ENCODE results near the gene ZBTB43. TPM values are rescaled to one million over a fixed set of nuclear protein-coding genes. Genes with fewer than 3 reads are reported as not detected.

ZBTB43 gene
- total RNA-seq, 4 donors from 2014 or later: 12.1 to 25.1 (median 13.5) TPM

DNA sequence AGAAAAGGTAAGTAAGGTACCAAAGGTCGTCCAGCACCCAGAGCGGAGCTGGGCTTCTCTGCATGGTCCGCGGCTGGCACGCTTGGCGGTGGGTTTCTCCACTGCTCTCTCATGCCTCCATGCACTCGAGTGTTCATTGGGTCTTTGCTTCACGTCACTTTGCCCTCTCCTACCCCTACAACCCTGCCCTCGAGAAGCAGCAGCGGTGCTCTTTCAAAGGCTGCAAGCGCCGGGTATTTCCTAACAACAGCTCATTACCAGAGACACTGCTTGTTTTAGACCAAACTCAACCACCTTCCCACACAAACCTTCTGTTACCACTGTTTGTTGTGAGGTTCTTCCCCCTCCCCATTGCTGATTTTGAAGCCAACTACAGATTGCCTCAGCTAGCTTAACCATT is 34.1 kb downstream of the ZBTB43 start:
- WGBS, 2 donors: 42 to 59% methylated on average over 12 of the region's 12 CpGs

DNA sequence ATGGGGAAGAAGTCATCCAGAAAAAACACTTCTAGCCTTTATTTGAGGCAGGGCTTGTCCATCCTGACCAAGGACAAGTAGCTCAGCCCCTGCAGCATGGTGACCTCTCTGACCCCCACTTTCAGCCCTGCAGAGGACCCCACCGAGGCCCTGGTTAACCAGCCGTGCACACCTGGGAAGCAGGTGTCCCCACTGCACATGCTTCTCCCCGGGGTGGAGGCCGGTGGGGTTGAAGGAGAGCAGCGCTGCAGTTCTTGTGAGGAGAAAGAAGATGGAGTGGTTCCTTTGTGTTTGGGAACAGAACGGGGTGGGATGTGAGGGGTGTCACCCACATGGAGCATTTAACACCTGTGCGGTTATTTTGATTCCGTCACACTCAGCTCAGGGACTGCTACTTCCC is 34.5 kb downstream of the ZBTB43 start:
- H3K4me3 ChIP-seq (replicated peaks in 1 of 3): no peak overlapping the region
- no peaks in the 10 kb centered on the region for H3K9me3 ChIP-seq
- peaks cover 16 to 27% of the 10 kb centered on the region in 2 donors for H3K4me1 ChIP-seq
- 45 to 56% methylated on average over 8 of the region's 8 CpGs for WGBS, 2 donors
- no peaks in the 10 kb centered on the region for H3K36me3 ChIP-seq
- no peak for DNase-seq
- intact Hi-C loops (cut with DNase I): no loop called here
- TF ChIP-seq, protein P1, sequence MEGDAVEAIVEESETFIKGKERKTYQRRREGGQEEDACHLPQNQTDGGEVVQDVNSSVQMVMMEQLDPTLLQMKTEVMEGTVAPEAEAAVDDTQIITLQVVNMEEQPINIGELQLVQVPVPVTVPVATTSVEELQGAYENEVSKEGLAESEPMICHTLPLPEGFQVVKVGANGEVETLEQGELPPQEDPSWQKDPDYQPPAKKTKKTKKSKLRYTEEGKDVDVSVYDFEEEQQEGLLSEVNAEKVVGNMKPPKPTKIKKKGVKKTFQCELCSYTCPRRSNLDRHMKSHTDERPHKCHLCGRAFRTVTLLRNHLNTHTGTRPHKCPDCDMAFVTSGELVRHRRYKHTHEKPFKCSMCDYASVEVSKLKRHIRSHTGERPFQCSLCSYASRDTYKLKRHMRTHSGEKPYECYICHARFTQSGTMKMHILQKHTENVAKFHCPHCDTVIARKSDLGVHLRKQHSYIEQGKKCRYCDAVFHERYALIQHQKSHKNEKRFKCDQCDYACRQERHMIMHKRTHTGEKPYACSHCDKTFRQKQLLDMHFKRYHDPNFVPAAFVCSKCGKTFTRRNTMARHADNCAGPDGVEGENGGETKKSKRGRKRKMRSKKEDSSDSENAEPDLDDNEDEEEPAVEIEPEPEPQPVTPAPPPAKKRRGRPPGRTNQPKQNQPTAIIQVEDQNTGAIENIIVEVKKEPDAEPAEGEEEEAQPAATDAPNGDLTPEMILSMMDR (IDR thresholded peaks at IDR 0.05): no peak
- no peak for TF ChIP-seq POLR2A (IDR thresholded peaks at IDR 0.05)
- peak overlapping the region in 1 of 3 donors; percentile 7 for H3K27ac ChIP-seq
- no peaks in the 10 kb centered on the region for H3K27me3 ChIP-seq

More for the DNA sequence above, 34.1 kb downstream of the ZBTB43 start:
- Histone ChIP-seq H3K27me3 (no peaks in the 10 kb centered on the region), H3K9me3 (no peaks in the 10 kb centered on the region), H3K36me3 (peaks cover 0 to 2% of the 10 kb centered on the region in 2 donors), H3K27ac (no peak overlapping the region), H3K4me3 (replicated peaks in 1 of 3) (no peak overlapping the region), H3K4me1 (peaks cover 16 to 27% of the 10 kb centered on the region in 2 donors)
- DNase-seq: peak; percentile 15 to 20
- intact Hi-C loops (cut with DNase I): no loop called here
- TF ChIP-seq, protein P1 (IDR thresholded peaks at IDR 0.05): no peak
- no peak for TF ChIP-seq POLR2A (IDR thresholded peaks at IDR 0.05)

DNA sequence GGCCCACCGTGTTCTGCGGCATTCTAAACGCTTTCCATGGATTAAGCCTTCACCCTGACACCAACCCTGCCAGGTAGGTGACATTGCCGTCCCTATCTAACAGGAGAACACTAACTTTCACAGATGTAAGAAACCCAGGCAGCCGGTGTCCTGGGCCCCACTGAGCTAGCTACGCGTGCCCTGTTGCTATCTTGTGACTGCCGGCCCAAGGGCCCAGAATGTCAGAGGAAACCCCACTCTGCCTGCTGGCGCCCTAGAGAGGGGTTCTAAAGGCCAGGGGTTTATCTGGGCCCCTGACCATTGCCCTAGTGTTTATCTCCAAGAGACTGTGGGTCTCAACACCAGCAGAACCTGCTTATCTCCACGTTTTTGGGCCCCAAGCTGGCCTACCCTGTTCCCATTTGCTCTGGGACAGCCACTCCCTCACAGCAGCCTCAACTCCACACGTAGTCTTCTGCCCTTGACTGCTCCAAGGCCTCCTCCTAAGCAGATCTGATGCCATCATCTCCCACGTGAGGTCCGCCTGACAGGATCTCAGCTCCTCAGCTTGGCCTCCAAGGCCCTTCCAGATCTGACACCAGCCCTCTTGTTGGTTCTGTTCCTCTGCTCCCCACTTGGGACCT is 37.5 kb downstream of the ZBTB43 start:
- intact Hi-C loops (cut with DNase I): no loop called here
- Histone ChIP-seq H3K4me1 (peaks cover 13 to 17% of the 10 kb centered on the region in 2 donors), H3K27me3 (no peaks in the 10 kb centered on the region), H3K27ac (no peak overlapping the region), H3K9me3 (no peaks in the 10 kb centered on the region), H3K36me3 (no peaks in the 10 kb centered on the region), H3K4me3 (replicated peaks in 1 of 3) (no peak overlapping the region)
- WGBS, 2 donors: 95 to 96% methylated on average over 10 of the region's 13 CpGs
- no peak for DNase-seq
- TF ChIP-seq, protein P1 (IDR thresholded peaks at IDR 0.05): no peak
- TF ChIP-seq POLR2A (IDR thresholded peaks at IDR 0.05): no peak

DNA sequence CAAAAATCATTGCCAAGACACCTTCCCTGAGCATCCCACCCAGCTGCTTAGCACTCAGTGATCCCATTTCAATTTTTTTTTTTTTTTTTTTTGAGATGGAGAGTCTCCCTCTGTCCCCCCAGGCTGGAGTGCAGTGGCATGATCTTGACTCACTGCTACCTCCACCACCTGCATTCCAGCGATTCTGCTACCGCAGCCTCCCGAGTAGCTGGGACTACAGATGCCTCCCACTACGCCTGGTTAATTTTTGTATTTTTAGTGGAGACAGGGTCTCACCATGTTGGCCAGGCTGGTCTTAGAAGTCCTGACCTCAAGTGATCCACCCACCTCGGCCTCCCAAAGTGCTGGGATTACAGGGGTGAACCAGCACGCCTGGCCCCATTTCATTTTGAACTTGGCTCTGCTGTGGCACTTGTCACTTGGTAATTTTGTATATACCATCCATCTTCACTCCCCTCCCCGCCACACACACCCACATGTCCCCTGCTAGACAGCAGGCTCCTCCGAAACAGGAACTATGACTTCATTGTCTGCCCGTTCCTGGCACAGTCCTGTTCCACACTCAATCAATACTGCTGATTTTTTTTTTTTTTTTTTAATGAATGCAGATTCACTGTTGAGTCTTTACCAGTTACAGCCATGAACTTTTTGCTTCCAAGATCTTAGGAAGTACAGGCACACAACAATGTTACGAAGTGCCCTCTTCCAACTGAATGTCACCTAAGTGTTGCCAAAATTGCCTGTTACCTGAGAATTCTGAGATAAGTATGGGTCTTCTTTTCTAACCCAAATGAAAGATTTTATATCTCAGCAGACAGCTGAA is 38.3 kb downstream of the ZBTB43 start:
- intact Hi-C loops (cut with DNase I): no loop called here
- no peak for TF ChIP-seq POLR2A (IDR thresholded peaks at IDR 0.05)
- TF ChIP-seq, protein P1 (IDR thresholded peaks at IDR 0.05): no peak
- Histone ChIP-seq H3K4me3 (replicated peaks in 1 of 3) (no peak overlapping the region), H3K27ac (no peak overlapping the region), H3K27me3 (no peaks in the 10 kb centered on the region), H3K36me3 (no peaks in the 10 kb centered on the region), H3K9me3 (no peaks in the 10 kb centered on the region), H3K4me1 (peaks cover 12 to 15% of the 10 kb centered on the region in 2 donors)
- 68 to 72% methylated on average over 10 of the region's 10 CpGs for WGBS, 2 donors
- no peak for DNase-seq

DNA sequence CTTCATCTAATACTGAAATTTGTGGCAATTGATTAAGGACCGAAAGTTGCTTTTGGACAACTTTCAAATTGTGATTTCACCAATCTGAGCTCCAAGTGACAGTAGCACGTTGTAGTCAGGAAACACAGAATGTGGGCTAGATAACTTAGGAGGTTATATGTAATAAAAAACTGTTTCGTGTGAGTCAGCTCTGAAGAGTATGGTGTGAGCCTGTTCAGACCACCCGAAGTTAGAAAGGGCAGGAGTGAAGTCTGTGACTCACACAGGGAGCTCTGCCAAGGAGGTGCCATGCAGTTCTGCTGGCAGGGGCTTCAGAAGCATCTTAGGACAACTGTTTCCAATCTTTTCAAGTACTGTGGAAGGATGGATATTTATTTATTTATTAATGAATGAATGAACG is 39.2 kb downstream of the ZBTB43 start:
- TF ChIP-seq, protein P1 (IDR thresholded peaks at IDR 0.05): no peak
- TF ChIP-seq POLR2A (IDR thresholded peaks at IDR 0.05): no peak
- H3K27ac ChIP-seq: no peak overlapping the region
- 58 to 81% methylated on average over 5 of the region's 5 CpGs for WGBS, 2 donors
- peaks cover 6 to 7% of the 10 kb centered on the region in 2 donors for H3K4me1 ChIP-seq
- intact Hi-C loops (cut with DNase I): no loop called here
- H3K9me3 ChIP-seq: no peaks in the 10 kb centered on the region
- no peaks in the 10 kb centered on the region for H3K27me3 ChIP-seq
- no peak for DNase-seq
- H3K36me3 ChIP-seq: no peaks in the 10 kb centered on the region
- no peak overlapping the region for H3K4me3 ChIP-seq (replicated peaks in 1 of 3)

Measured in thyroid gland (tissue), 4 donors.